ENCODE results near the gene OR2A12. TPM values are rescaled to one million over a fixed set of nuclear protein-coding genes. Genes with fewer than 3 reads are reported as not detected.

The OR2A12 gene
- total RNA-seq, 1 donor from 2014 or later, result not detected

GRCh38 chr7:144090667-144091066 lies 4.6 kb downstream of the OR2A12 start:
- DNase-seq (ENCODE audit: extremely low spot score in 2 of 2), result no peak
- no peak overlapping the region for H3K4me3 ChIP-seq
- H3K27me3 ChIP-seq, result no peaks in the 10 kb centered on the region
- no peaks in the 10 kb centered on the region for H3K36me3 ChIP-seq
- no peaks in the 10 kb centered on the region for H3K9me3 ChIP-seq
- H3K27ac ChIP-seq, result no peak overlapping the region
- intact Hi-C loops (cut with DNase I), result no loop called here
- H3K4me1 ChIP-seq, result no peaks in the 10 kb centered on the region
- no peak for TF ChIP-seq CTCF (IDR thresholded peaks at IDR 0.05)
- no peak for TF ChIP-seq POLR2A (IDR thresholded peaks at IDR 0.05)
- no peak for TF ChIP-seq POLR2AphosphoS5 (IDR thresholded peaks at IDR 0.05; ENCODE audit: insufficient read depth in 1 of 2, low read depth in 1 of 2)

GRCh38 chr7:144098776-144099175 lies 12.7 kb downstream of the OR2A12 start:
- Histone ChIP-seq H3K4me3 (no peak overlapping the region), H3K27ac (no peak overlapping the region), H3K36me3 (no peaks in the 10 kb centered on the region), H3K4me1 (no peaks in the 10 kb centered on the region), H3K9me3 (no peaks in the 10 kb centered on the region), H3K27me3 (no peaks in the 10 kb centered on the region)
- no peak for TF ChIP-seq CTCF (IDR thresholded peaks at IDR 0.05)
- no peak for TF ChIP-seq POLR2AphosphoS5 (IDR thresholded peaks at IDR 0.05; ENCODE audit: insufficient read depth in 1 of 2, low read depth in 1 of 2)
- intact Hi-C loops (cut with DNase I), result no loop called here
- no peak for DNase-seq (ENCODE audit: extremely low spot score in 2 of 2)

- TF ChIP-seq POLR2A (IDR thresholded peaks at IDR 0.05) (no peak), CTCF (IDR thresholded peaks at IDR 0.05) (no peak), POLR2AphosphoS5 (IDR thresholded peaks at IDR 0.05; ENCODE audit: insufficient read depth in 1 of 2, low read depth in 1 of 2) (no peak)
- H3K4me1 ChIP-seq, result no peaks in the 10 kb centered on the region
- no peak for DNase-seq (ENCODE audit: extremely low spot score in 2 of 2)
- H3K27me3 ChIP-seq, result no peaks in the 10 kb centered on the region
- no peak overlapping the region for H3K4me3 ChIP-seq
- H3K36me3 ChIP-seq, result no peaks in the 10 kb centered on the region
- no peaks in the 10 kb centered on the region for H3K9me3 ChIP-seq
- no peak overlapping the region for H3K27ac ChIP-seq
- intact Hi-C loops (cut with DNase I), result no loop called here
Observed at GRCh38 chr7:144100607-144101006, 14.5 kb downstream of the OR2A12 start.

- DNase-seq (ENCODE audit: extremely low spot score in 2 of 2), result no peak
- Histone ChIP-seq H3K9me3 (no peaks in the 10 kb centered on the region), H3K36me3 (no peaks in the 10 kb centered on the region), H3K27ac (no peak overlapping the region), H3K27me3 (no peaks in the 10 kb centered on the region), H3K4me1 (no peaks in the 10 kb centered on the region), H3K4me3 (no peak overlapping the region)
- intact Hi-C loops (cut with DNase I), result no loop called here
- no peak for TF ChIP-seq POLR2AphosphoS5 (IDR thresholded peaks at IDR 0.05; ENCODE audit: insufficient read depth in 1 of 2, low read depth in 1 of 2)
- TF ChIP-seq CTCF (IDR thresholded peaks at IDR 0.05), result no peak
- TF ChIP-seq POLR2A (IDR thresholded peaks at IDR 0.05), result no peak
Observed at GRCh38 chr7:144102041-144102440, 16.0 kb downstream of the OR2A12 start.

GRCh38 chr7:144105211-144105610 lies 19.1 kb downstream of the OR2A12 start:
- H3K9me3 ChIP-seq, result no peaks in the 10 kb centered on the region
- no peak overlapping the region for H3K4me3 ChIP-seq
- intact Hi-C loops (cut with DNase I), result no loop called here
- H3K4me1 ChIP-seq, result no peaks in the 10 kb centered on the region
- no peaks in the 10 kb centered on the region for H3K36me3 ChIP-seq
- H3K27me3 ChIP-seq, result no peaks in the 10 kb centered on the region
- H3K27ac ChIP-seq, result no peak overlapping the region
- no peak for TF ChIP-seq POLR2A (IDR thresholded peaks at IDR 0.05)
- no peak for TF ChIP-seq POLR2AphosphoS5 (IDR thresholded peaks at IDR 0.05; ENCODE audit: insufficient read depth in 1 of 2, low read depth in 1 of 2)
- TF ChIP-seq CTCF (IDR thresholded peaks at IDR 0.05), result no peak
- no peak for DNase-seq (ENCODE audit: extremely low spot score in 2 of 2)
